ENCODE results near the gene PATJ.

DNA sequence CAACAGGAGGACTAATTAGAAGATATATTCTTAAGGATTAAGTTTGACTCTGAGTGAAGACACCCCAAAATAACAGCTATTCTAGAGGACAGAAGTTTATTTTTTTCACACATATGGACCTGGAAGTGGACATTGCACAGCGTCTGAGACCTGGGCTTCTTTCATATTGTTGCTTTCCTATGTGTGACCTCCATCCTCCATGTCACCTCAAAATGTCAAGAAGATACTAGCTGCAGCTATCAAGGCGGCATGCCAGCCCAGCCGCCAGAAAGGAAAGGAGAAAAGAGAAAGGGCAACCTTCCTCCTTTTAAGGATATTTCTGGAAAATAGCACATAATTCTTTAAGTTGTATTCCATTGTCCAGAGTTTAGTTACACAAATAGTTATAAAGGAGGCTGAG lies 220.4 kb downstream of the PATJ start:
- TF ChIP-seq, protein P1, sequence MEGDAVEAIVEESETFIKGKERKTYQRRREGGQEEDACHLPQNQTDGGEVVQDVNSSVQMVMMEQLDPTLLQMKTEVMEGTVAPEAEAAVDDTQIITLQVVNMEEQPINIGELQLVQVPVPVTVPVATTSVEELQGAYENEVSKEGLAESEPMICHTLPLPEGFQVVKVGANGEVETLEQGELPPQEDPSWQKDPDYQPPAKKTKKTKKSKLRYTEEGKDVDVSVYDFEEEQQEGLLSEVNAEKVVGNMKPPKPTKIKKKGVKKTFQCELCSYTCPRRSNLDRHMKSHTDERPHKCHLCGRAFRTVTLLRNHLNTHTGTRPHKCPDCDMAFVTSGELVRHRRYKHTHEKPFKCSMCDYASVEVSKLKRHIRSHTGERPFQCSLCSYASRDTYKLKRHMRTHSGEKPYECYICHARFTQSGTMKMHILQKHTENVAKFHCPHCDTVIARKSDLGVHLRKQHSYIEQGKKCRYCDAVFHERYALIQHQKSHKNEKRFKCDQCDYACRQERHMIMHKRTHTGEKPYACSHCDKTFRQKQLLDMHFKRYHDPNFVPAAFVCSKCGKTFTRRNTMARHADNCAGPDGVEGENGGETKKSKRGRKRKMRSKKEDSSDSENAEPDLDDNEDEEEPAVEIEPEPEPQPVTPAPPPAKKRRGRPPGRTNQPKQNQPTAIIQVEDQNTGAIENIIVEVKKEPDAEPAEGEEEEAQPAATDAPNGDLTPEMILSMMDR (conservative IDR thresholded peaks at IDR 0.05; ENCODE audit: low read length): no peak
- no peak for TF ChIP-seq EZH2phosphoT487 (IDR thresholded peaks at IDR 0.05; ENCODE audit: borderline replicate concordance)

Measured in Loucy (cell line).